H9 (cell line): ENCODE measurements around the gene FAXDC2. TPM values are rescaled to one million over a fixed set of nuclear protein-coding genes. Genes with fewer than 3 reads are reported as not detected.

Source experiments
- DNase-seq: peaks from one replicate; pipeline ENCODE4 v3.0.0-alpha.2; 2017
- H2AFZ ChIP-seq: one replicate; pipeline ENCODE4 v1.6.1; 2013; ENCODE audit warnings: mild to moderate bottlenecking, low read length, control low read depth, moderate library complexity
- H2AK5ac ChIP-seq: 2 replicates; pipeline ENCODE4 v1.6.1; 2013; ENCODE audit warnings: low read length, control low read depth, mixed read lengths; ENCODE audit not compliant: insufficient read length
- H2BK120ac ChIP-seq: one replicate; pipeline ENCODE4 v1.6.1; 2013; ENCODE audit warnings: low read depth, mild to moderate bottlenecking, low read length, control low read depth, inconsistent platforms; ENCODE audit not compliant: poor library complexity, severe bottlenecking
- H2BK12ac ChIP-seq: 2 replicates; pipeline ENCODE4 v1.6.1; 2013; ENCODE audit warnings: low read length, control low read depth, mixed read lengths, low read depth; ENCODE audit not compliant: insufficient read length
- H2BK15ac ChIP-seq: 2 replicates; pipeline ENCODE4 v1.6.1; 2013; ENCODE audit warnings: low read depth, low read length, control low read depth
- H2BK20ac ChIP-seq: one replicate; pipeline ENCODE4 v1.6.1; 2013; ENCODE audit warnings: low read depth, mild to moderate bottlenecking, low read length, control low read depth, inconsistent platforms; ENCODE audit not compliant: poor library complexity, severe bottlenecking
- H2BK5ac ChIP-seq: 2 replicates; pipeline ENCODE4 v1.6.1; 2013; ENCODE audit warnings: low read length, control low read depth, mixed read lengths; ENCODE audit not compliant: insufficient read length
- H3K14ac ChIP-seq: 2 replicates; pipeline ENCODE4 v1.6.1; 2013; ENCODE audit warnings: low read length, control low read depth; ENCODE audit not compliant: insufficient read depth
- H3K18ac ChIP-seq: 2 replicates; pipeline ENCODE4 v1.6.1; 2013; ENCODE audit warnings: low read depth, mild to moderate bottlenecking, mixed read lengths, low read length, control low read depth; ENCODE audit not compliant: insufficient read length
- H3K23ac ChIP-seq: 2 replicates; pipeline ENCODE4 v1.6.1; 2013; ENCODE audit warnings: low read length, control low read depth, mixed read lengths, low read depth; ENCODE audit not compliant: insufficient read length
- H3K23me2 ChIP-seq: 2 replicates; pipeline ENCODE4 v1.6.1; 2013; ENCODE audit warnings: low read depth, mild to moderate bottlenecking, mixed read lengths, low read length, control low read depth; ENCODE audit not compliant: insufficient read length, poor library complexity, severe bottlenecking
- H3K27ac ChIP-seq: 2 replicates; pipeline ENCODE4 v1.5.1; 2013; ENCODE audit warnings: low read length, control low read depth, mixed read lengths, low read depth; ENCODE audit not compliant: insufficient read length
- H3K27me3 ChIP-seq: 2 replicates; pipeline ENCODE4 v1.6.1; 2013; ENCODE audit warnings: low read length, control low read depth, inconsistent platforms; ENCODE audit not compliant: insufficient read depth
- H3K4ac ChIP-seq: 2 replicates; pipeline ENCODE4 v1.6.1; 2013; ENCODE audit warnings: low read depth, mild to moderate bottlenecking, control low read depth, inconsistent platforms, low read length, moderate library complexity
- H3K4me1 ChIP-seq: 2 replicates; pipeline ENCODE4 v1.6.1; 2013; ENCODE audit warnings: low read length, control low read depth, inconsistent platforms; ENCODE audit not compliant: insufficient read depth
- H3K4me2 ChIP-seq: 2 replicates; pipeline ENCODE4 v1.6.1; 2013; ENCODE audit warnings: low read length, control low read depth, mixed read lengths; ENCODE audit not compliant: insufficient read length, insufficient read depth
- H3K56ac ChIP-seq: 2 replicates; pipeline ENCODE4 v1.6.1; 2013; ENCODE audit warnings: low read depth, mild to moderate bottlenecking, mixed read lengths, low read length, control low read depth; ENCODE audit not compliant: insufficient read length
- H3K79me1 ChIP-seq: 2 replicates; pipeline ENCODE4 v1.6.1; 2013; ENCODE audit warnings: low read depth, mild to moderate bottlenecking, moderate library complexity, low read length, control low read depth, inconsistent platforms; ENCODE audit not compliant: insufficient read depth, poor library complexity, severe bottlenecking
- H3K79me2 ChIP-seq: 2 replicates; pipeline ENCODE4 v1.6.1; 2013; ENCODE audit warnings: low read length, control low read depth, inconsistent platforms; ENCODE audit not compliant: insufficient read depth
- H3K9ac ChIP-seq: 2 replicates; pipeline ENCODE4 v1.6.1; 2013; ENCODE audit warnings: low read length, control low read depth, mixed read lengths; ENCODE audit not compliant: insufficient read length; ENCODE audit errors: extremely low read depth
- H3K9me3 ChIP-seq: one replicate; pipeline ENCODE4 v1.6.1; 2013; ENCODE audit warnings: low read depth, low read length, inconsistent platforms; ENCODE audit not compliant: control insufficient read depth
- H3T11ph ChIP-seq: one replicate; pipeline ENCODE4 v1.6.1; 2013; ENCODE audit warnings: mild to moderate bottlenecking, low read length, control low read depth, inconsistent platforms
- H4K20me1 ChIP-seq: one replicate; pipeline ENCODE4 v1.6.1; 2013; ENCODE audit not compliant: control insufficient read depth, insufficient read length, insufficient read depth
- H4K5ac ChIP-seq: 2 replicates; pipeline ENCODE4 v1.6.1; 2013; ENCODE audit warnings: low read depth, mild to moderate bottlenecking, mixed read lengths, low read length, control low read depth; ENCODE audit not compliant: insufficient read length
- H4K8ac ChIP-seq: replicated peaks from 2 replicates; pipeline ENCODE4 v1.6.1; 2013; ENCODE audit warnings: low read length, control low read depth, mixed read lengths, low read depth; ENCODE audit not compliant: insufficient read length
- H4K91ac ChIP-seq: 2 replicates; pipeline ENCODE4 v1.6.1; 2013; ENCODE audit warnings: low read depth, mild to moderate bottlenecking, moderate library complexity, mixed read lengths, low read length, control low read depth; ENCODE audit not compliant: insufficient read length
- H3K27ac Mint-ChIP-seq, 3 experiments: 2 replicates in 2 of 3; 3 replicates in 1 of 3; pipeline ENCODE4 v1.8.0; 2020 to 2021; ENCODE audit warnings: mixed read lengths in 3 of 3, mild to moderate bottlenecking in 1 of 3, moderate library complexity in 1 of 3
- H3K27me3 Mint-ChIP-seq: 2 replicates; pipeline ENCODE4 v1.8.0; 2021; ENCODE audit warnings: low read depth, mild to moderate bottlenecking, moderate library complexity, mixed read lengths
- H3K36me3 Mint-ChIP-seq, 3 experiments: 2 replicates in 2 of 3; 3 replicates in 1 of 3; pipeline ENCODE4 v1.8.0; 2020 to 2021; ENCODE audit warnings: low read depth in 3 of 3, mixed read lengths in 3 of 3; ENCODE audit not compliant: insufficient read depth in 1 of 3
- H3K4me1 Mint-ChIP-seq, 2 experiments: 2 replicates each; pipeline ENCODE4 v1.8.0; 2020; ENCODE audit warnings: mixed read lengths in 2 of 2
- H3K4me3 Mint-ChIP-seq, 2 experiments: 2 replicates in 1 of 2; 3 replicates in 1 of 2; pipeline ENCODE4 v1.8.0; 2020 to 2021; ENCODE audit warnings: mild to moderate bottlenecking in 2 of 2, mixed read lengths in 2 of 2, moderate library complexity in 1 of 2
- H3K9me3 Mint-ChIP-seq, 2 experiments: 2 replicates in 1 of 2; 3 replicates in 1 of 2; pipeline ENCODE4 v1.8.0; 2020; ENCODE audit warnings: mild to moderate bottlenecking in 2 of 2, mixed read lengths in 2 of 2, moderate library complexity in 1 of 2
- CTCF ChIP-seq: fragments of 200-600 bp; sonication (generic); conservative IDR thresholded peaks from 3 replicates; pipeline ENCODE4 v1.8.0; 2021; ENCODE audit warnings: antibody characterized with exemption, mild to moderate bottlenecking
- WGBS: extraction: QIAGEN DNeasy Blood & Tissue Kit; methylation state at CpG from one replicate; pipeline ENCODE4 v1.1.7; 2013; ENCODE audit warnings: missing lambda C conversion rate, low lambda C conversion rate, mixed read lengths; ENCODE audit not compliant: insufficient read length; ENCODE audit errors: extremely low coverage; 5-methylcytosine and 5-hydroxymethylcytosine counted together
- total RNA-seq: library from RNA; stranded (reverse); gene quantifications from 2 replicates; pipeline ENCODE4 v1.2.1, GENCODE V29; 2021

Gene FAXDC2
- total RNA-seq, 1 experiment from 2014 or later: 3.0 TPM

- Histone ChIP-seq H3K23ac (no peak overlapping the region), H3K18ac (no peak overlapping the region), H3K9ac (no peak overlapping the region), H2BK12ac (no peak overlapping the region), H2AK5ac (no peak overlapping the region), H3K4me2 (no peak overlapping the region), H2BK120ac (no peak overlapping the region), H3K79me2 (no peaks in the 10 kb centered on the region), H4K91ac (no peak overlapping the region), H4K5ac (no peak overlapping the region), H2AFZ (no peak overlapping the region), H3K4ac (no peak overlapping the region), H3K79me1 (no peaks in the 10 kb centered on the region), H3K56ac (no peak overlapping the region), H3K27ac (no peak overlapping the region), H2BK20ac (no peak overlapping the region), H3K4me1 (no peaks in the 10 kb centered on the region), H3K14ac (no peak overlapping the region), H3K9me3 (no peaks in the 10 kb centered on the region), H3K23me2 (no peaks in the 10 kb centered on the region), H3T11ph (no peak overlapping the region), H3K27me3 (no peaks in the 10 kb centered on the region), H4K20me1 (no peaks in the 10 kb centered on the region), H2BK15ac (no peak overlapping the region), H2BK5ac (no peak overlapping the region), H4K8ac (no peak overlapping the region)
- no CpG with 5 or more reads among the region's 4 CpGs for WGBS
- Mint-ChIP-seq H3K27me3 (no peaks in the 10 kb centered on the region), H3K4me3 (no peak overlapping the region), H3K9me3 (no peaks in the 10 kb centered on the region; a peak in 1 of 5 replicates), H3K4me1 (peaks cover 6% of the 10 kb centered on the region in 2 experiments), H3K27ac (no peak overlapping the region; a peak in 1 of 7 replicates), H3K36me3 (peaks cover 2 to 40% (median 26%) of the 10 kb centered on the region in 3 experiments; a peak in 5 of 7 replicates)
- no peak for TF ChIP-seq CTCF
- no peak for DNase-seq
These were observed 19.8 kb downstream of the FAXDC2 start for GRCh38 chr5:154830596-154830995.
